GM21360 (cell line): ENCODE data around the gene SUN5.

Experiments used
- ATAC-seq: cut with Tn5 transposase; IDR thresholded peaks from one replicate; pipeline ENCODE4 v1.9.1; 2021; ENCODE audit warnings: mild to moderate bottlenecking, moderate library complexity; ENCODE audit not compliant: unreplicated experiment

The SUN5 gene

DNA sequence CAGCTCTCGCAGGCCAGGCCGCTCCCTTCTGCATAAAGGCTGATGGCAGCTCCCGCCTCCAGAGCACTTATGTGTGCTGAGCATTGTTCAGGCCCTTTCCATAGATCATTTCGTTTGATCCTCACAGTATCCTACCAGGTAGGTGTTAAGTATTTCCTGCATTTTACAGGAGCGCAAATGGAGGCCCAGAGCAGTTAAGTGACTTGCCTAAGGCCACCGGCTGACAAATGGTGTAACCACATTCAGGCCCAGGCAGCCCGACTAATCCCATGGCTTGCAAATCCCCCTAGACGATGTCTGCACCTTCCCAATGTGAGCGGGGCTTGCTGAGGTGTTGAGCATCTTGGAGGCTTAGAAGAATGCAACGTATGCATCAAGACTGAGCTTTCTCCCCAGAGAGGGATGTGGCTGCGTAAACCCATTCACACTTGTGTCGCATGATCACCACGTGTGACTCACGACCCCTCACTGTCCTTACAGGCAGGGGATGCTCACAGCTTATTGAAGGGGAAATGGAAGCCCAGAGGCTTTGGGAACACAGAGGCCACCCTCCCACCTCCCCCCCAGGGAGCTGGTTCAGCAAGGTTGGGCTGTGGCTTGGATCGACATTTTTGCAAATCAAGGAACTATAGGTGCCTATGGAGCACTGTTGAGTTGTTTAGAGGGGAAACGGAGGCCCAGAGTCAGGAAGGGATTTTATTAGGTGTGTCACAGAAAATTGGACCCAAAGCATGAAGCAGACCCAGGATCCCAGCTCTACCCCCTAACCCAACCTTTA is 10.3 kb upstream of the SUN5 start:
- no peak for ATAC-seq

DNA sequence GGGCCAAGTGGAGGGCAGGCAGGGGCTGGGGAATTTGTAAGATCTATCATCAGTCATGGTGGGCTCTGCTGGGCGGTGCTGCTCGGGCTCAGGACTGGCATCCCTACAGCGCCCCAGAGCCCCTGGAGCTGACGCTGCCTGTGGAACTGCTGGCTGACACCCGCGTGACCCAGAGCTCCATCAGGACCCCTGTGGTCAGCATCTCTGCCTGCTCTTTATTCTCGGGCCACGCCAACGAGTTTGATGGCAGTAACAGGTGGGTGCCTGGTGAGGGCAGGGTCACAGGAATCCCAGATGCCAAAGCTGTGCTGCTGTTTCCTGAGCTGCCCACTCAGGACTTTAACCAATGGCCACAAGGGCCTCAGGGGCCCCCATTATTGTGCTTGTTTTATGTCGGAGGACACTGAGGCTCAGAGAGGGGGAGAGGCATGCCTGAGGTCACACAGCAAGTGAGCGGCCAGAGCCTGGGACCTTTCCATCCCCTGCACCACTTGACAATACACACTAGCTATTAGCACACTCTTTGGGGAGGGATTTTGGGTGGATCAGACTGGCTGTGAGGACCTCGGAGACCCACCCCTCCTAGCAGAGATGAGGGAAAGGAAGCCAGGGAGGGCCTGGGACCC is 9.6 kb upstream of the SUN5 start:
- ATAC-seq = no peak

DNA sequence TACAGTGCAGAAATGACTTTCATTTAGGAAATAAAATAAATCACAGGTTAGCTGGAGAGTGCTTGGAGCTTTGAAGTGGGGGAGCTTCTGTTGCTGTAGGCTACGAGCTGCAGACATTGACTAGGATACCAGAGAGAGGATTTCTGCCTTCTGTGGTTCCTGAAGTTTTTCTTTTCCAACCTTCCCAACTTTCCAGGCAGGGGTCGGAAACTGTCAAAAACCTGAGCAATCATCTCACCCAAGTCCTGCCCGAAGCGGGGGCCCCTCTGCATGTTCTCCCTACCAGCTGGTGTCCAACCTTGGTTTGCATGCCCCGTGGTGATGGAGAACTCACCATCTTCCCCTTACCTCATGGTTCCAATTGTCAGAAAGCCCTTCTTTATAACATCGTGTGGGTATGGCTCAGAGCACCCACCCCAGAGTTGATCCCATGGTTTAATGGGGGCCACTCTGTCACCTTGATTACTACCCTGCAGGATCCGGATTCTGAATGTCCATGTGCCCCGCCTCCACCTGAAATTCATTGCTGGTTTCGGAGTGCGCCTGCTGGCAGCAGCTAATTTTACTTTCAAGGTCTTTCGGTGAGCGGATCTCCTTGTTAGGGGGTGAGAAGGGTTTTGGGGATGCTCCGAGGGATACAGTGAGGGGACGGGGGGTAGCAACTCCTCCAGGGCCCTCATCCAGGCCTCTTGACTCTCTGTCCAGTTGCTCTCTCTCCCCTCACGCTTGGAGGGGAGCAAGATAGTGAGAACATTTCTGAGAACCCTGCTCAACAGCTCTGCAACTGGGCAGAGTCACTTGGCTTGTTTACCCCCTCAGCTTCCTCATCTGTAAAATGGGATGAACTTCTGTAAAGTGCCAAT is 8.3 kb upstream of the SUN5 start:
- no peak for ATAC-seq

DNA sequence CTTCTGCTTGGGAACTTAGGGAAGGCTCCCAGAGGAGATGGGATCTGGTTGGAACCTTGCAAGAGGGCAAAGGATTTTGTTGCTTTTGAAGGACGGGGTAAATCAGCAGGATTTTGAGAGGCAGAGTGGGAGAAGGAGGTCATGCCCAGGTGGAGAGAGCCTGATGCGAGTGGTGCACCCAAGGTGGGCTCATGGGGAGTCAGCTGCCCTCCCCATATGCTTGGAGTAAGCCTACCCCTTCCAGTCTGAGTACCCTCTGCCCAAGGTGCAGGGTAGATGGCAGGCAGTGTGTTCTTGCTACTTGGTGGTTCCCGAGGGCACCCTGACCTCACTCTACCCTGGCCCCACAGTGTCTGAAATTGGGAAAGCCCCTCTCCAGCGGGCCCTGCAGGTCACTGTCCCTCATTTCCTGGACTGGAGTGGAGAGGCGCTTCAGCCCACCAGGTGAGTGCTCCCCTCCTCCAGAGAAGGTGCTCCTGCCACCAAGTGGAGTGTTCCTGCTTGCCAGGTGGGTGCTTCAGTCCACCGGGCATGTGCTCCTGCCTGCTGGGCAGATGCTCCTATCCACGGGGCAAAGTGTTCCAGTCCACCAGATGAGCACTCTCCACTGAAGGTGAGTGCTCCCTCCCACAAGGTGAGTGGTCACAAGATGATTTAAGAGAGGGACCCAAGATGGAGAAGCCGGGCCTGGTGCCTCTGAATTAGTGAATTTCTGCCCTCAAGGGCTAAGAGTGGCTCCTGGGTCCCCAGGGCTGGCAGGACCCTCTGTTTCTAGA is 6.6 kb upstream of the SUN5 start:
- ATAC-seq = no peak

DNA sequence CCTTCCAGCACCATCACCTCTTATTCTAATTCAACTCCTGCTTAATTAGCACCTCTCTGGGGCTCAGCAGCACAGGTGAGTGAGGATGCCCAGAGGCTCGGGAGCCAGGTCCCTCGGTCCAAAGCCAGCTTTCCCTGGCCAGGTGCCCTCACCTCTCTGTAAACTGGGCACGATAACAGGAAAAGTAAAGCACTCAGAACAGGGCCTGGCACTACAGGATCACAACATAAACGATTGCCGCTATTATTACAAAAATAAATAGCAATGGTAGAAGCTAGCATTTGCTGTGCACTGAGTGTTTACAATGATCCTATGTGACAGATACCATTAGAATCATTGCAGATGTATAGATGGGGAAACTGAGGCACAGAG is 5.9 kb upstream of the SUN5 start:
- ATAC-seq = no peak

DNA sequence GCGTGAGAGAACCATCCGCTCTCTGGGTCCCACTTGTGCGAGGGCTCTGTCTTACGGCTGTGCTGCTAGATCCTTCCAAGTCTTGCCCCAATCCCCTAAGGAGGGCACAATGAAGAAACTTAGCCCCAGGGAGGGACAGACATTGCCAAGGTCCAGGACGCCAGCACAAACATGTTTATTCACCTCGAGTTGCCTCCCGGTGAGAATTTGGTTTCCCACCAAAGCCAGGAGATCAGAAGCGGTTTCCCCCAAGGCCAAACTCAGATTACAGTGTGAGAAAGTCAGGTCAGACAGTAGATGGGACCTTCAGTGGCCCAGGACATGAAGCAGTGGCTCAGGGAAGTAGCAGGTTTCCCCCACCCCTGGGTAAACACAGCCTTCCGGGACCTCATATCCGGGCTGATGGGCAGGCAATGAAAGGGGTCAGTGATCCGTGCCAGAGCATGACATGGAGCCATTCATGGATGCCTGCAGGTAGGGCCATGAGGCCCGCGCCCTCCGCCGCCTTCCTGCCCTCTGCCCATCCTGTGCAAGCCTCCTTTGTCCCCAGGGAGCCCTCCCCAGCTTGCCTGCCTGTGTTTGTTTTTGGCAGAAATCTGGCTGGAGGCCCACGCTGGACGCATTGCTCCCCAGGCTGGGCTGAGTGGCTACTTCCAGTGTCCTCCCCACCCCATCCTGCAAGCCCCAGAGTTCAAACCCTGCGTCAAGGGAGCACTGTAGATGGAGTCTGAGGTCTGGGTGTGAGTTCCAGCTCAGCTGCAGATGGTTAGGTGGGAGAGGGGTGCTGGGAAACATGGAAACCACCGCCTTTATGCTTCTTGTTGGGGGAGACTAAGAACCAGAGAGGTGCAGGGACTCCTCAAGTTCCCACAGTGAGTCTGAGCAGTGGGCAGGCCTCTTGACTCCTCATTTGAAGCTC is 5.2 kb upstream of the SUN5 start:
- no peak for ATAC-seq

DNA sequence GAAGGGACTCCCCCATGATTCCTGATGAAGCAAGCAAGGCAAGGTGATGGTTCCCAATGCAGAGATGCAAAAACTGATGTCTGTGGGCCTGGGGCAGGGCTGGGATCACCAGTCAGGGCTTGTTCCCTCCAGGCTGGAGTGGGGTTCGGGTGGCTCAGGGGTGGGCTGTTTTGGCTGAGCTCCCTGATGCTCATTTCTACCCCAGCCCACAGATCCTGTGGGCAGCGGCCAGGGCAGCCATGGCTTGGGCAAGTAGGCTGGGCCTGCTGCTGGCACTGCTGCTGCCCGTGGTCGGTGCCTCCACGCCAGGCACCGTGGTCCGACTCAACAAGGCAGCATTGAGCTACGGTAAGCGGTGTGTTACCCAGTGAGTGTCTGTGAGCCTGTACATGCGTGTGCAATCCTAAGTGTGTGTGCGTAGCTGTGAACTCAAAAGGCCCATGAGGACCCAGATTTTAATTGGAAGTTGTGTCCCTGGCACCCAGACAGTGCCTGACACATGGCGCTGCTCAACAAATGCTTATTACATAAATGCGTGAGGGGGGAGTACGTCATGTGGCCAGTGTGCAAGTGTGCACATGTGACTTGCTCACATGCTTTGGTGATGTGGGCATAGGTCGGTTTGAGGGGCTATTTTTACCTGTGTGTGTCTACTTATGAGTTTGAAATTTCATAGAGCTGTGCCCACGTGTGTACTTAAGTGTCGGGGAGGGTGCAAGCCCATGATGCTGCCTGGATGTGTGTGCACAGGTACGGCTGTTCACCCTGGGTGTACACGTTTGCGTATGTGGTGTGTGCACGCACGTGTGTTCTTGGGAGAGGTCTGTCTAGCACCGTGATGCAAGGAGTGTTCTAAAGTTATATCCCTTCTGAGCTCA is 4.3 kb upstream of the SUN5 start:
- ATAC-seq = no peak

DNA sequence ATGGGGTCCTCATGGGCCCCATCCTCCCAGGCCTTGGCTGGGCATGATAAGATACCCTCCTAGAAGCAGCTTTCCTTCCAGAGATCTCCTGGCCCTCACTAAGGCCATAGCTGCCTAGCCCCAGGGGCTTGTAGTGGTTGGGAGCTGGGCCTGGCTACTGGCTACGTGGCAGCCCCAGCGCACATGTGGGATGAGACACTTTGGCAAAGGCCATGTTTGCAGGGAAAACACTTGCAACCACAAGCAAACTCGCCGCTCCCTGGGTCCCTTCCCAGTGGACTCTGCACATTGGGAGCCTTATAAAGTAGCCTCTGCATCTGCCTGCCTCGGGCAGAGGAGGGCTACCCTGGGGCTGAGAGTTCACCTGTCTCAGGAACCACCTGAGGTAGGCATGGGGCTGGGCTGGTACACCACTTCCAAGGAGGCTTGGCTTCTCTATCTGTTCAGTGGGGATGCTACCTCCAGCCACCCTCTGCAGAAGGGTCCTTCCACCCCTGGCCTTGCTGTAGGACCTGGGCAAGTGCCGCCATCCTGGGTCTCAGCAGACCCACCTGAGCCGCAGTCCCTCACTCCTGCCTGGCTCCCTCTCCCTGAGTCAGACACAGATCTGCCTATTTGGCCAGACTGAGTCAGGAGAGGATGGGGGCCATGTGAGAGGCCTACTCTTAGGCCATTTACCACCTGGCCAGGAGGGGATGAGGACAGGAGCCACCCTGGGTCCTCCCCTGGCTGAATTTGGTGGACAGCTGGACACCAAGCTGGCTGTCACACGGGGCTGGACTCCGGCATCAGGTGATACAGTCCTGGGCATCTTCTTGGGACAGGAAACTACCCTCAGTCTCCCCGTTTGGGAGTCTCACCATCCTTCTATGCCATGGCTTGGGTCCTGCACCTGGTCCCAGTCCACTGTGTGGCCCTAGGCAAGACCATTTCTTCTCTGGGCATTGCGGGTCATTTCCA is 3.4 kb upstream of the SUN5 start, which contains the start of gene BPIFB2:
Gene BPIFB2 (plus strand): TSS at position 329 of the 960 bp plus-strand sequence. CDS start 871 bp downstream, outside the sequence.
- ATAC-seq = no peak

DNA sequence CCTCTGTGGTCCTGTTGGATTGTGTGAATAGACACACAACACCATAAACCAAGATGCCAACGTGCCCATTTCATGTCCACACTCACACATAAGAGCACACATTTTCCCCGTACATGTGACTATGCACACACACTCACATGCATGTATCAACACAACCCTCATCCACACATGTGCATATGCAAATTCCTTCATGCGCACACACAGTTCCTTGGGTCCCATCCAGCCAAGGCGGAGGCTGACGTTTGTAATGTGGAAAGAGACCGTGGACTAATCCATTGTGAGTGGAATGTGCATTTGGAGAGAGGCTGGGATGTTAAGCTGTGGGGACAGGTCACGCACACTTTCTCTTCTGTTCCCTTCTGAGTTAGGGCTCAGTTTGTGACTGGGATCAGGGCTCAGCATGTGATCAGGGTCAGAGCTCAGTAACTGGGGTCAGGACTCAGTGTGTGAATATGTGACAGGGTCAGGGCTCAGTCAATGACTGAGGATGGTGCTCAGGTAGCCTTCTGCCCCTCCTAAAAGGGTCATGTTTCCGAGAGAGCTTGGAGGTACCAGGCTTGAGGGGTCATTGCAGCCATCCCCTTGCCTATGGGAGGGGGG is 2.6 kb upstream of the SUN5 start:
- ATAC-seq = no peak

DNA sequence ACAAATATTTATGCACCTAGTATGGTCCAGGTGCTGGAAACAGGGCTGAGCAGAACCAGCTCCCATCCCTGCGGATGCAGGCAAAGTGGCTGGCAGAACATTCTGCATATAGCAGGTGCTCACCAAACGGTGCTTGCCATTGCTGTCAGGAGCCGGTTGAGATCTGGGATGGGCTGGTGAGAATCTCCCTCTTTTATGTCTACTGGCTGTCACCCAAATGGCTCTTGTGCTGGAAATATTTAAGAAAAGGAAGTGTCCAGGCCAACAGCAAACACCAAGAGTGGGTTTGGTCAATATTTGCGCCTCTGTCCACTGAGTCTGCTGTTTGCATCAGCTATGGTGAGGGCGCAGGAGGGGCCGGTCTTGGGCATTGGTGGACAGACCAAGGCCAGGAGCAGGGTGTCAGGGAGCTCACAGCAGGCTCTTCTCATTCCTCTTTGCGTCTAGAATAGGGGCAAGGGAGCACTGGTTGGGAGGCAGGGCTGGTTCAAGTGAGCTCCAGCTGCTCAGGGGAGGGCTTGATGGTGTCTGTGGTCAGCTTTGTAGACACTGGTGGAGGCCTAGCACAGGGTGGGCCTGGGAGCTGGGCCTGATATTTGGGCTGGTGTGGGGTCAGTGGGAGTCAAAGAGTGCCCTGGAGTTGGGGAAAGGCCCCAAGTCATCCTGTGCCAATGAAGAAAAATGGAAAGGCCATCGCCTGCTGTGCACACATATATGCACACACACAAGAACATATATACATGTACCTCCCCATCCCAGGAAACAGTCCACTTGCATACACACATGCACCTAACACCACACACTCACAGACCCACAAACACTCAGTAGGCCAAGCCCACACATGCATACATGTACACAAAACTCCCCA is 1.9 kb upstream of the SUN5 start:
- no peak for ATAC-seq

DNA sequence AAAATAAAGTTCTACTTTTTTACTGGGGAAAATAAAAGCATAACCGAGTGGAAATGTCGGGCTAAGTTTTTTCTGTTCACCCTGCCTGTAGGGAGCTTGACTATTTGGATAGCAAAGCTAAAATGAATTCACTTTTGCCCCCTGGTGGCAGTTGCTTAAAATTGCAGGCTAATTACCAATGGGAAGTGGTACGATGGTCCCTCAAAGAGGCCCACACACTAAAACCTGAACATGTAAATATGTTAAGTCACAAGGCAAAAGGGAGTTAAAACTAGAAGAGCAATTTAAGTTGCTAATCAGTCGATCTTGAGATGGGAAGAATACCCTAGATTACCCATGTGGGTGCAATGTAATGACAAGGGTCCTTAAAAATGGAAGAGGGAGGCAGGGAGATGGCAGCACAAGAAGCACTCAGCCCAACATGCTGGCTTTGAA is 916 bp upstream of the SUN5 start:
- no peak for ATAC-seq

DNA sequence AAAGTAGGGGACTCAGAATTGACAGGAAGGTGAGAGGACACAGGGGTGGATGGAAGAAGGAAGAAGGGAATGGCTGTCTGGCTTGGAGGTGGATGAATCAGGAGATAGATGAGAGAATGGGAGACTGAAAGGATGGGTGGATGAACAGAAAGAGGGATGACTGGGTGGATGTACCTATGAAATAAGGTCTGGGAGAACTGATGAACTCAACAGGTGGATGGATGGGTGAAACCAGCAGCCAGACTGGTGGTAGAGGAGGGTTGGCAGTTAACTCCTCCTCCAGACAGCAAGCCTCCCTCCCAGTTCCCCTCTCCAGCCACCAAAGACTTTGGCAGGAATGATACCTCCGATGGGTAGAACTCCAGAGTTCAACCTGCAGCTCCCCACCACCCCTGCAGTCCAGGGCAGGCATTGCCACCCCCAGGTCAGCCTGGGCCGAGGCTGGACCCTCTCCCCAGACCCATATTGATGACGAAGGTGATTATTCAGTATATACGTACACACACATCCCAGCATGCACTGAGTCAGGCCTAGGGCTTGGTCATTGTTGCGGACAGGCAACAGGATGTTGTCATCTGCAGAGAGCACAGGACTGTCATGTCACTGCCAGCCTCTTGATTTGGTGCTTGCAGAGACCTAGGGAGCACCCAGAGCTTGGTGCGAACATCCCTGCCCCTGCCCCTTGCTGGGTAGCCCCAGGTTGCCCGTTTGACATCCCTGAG is 2.0 kb downstream of the SUN5 start:
- no peak for ATAC-seq

DNA sequence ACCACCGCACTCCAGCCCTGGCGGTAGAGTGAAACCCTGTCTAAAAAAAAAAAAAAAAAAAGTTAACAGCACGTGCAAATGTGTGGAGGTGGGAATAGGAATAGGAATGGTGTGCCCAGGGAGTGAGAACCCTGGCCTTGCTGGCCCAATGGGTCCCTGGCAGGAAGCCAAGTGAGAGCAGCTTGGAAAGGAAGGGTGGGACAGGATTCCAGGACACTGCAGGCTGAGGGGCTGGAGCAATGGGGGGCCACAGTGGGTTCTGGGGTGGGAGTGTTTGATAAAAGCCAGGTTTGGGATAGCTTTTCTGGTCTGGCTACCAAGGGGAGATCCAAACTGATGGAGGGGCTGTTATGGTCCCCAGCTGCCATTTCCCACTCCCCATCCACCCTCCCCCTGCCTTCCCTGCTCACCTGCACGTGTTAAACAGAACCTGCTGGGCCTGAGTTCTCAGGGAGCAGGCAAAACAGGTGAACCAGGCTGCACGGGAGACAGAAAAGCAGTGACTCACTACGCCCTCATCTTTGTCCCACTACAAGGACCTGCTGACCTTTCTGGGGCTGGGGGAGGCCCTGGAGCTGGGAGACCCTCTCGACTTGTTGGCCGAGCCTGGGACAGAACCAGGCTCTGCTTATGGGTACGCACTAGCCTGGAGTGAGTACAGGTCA is 3.3 kb downstream of the SUN5 start:
- no peak for ATAC-seq

DNA sequence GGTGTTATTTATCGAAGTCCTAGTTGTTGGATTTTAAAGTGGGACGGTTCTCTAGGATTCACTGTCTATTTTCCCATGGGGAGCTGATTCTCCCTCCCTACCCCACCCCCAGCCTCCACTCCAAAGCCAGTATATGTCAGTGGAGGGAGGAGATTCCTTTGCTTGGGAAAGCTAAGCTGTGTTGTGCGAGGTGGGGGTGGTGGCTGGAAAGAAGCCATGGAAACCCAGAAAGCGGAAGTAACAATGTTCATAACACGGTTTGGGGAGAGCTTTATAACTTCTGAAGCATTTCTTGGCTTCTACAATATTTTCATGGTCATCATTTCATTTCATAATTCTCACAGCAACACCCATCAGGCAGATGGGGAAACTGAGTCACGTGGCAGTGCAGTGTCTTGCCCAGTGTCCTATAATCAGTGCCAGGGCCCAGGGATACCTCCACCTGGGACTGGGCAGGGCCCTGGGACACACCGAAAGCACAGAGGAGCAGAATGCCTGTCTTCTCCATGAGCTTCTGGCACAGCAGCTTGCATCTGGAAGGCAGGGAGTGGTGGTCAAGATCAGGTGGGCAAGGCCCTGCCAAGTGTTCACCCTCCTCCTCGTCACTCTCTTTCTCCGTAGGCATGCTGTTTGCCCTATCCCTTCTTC is 4.5 kb downstream of the SUN5 start:
- ATAC-seq = no peak

DNA sequence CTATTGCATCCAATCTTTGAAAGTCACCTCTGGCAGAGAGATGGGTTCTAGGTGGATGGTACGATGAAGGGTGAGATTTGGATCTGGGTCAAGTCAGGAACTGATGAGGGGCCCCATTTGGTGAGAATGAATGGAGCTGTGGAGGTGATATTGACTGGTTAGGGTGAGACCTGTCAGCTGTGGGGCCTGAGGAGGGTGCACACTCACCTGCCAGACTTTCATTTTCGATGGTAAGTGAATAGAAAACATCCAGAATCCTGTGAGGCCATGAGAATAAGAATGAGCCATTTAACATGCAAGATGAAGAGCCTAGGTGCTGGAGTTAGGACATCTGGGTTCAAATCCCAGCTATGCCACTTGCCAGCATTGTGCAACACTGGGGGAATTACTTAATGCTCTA is 6.8 kb downstream of the SUN5 start:
- no peak for ATAC-seq
